Measurements from ENCODE around the gene LPAR4.
A peak's percentile ranks its signal among the peaks of the same experiment; 100 is the strongest.
"Not testable (repeated sequence)": the region's sequence is repeated elsewhere in the genome, so short reads cannot be mapped to it uniquely, and the experiment has no call there.

Gene LPAR4

DNA sequence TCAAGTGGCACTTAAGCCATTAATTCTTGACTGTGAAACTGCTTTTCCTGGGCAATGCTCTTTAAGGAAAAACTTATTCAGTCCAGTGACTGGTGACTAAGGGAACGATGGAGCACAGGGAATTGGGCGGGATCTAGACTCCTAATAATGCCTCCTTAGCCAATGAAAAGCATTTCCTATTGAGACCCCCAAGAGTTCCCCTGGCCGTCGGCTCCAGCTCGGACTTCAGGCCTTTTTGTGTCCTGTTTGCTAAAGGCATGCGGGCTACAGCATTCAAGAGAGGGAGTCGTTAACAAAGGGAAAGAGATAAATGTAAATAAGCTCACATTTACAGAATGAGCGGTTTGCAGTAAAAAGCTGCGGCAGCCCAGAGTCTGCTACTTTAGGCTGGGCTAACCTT lies at the start of gene LPAR4:
Gene LPAR4 (plus strand): TSS at position 232 of the 400 bp plus-strand sequence. CDS start 7,150 bp downstream, outside the sequence.
- DNase-seq: no peak

GRCh38 chrX:78706071-78706470 lies 41.4 kb upstream of the LPAR4 start:
- no peak for DNase-seq

GRCh38 chrX:78708262-78708661 lies 39.3 kb upstream of the LPAR4 start:
- peak; percentile 16 for DNase-seq

DNA sequence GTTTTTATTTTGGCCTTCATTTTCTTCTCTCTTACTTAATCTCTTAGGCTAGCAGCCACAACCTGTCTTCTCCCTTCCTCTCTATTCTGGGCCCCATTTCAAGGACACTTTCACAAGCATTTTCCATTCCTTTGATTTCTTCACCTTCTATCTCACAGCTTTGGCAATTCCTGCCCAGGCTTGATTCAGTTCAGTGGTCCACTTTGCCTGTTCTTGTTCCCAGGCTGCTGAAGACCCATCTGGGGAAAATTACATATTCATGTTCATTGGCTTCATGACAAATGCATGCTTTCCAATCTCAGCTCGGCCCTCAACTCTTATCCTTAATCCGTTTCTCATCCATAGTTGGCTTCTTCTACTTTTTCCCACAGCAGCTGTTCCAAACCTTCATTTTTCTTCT lies 38.7 kb upstream of the LPAR4 start:
- DNase-seq: no peak

DNA sequence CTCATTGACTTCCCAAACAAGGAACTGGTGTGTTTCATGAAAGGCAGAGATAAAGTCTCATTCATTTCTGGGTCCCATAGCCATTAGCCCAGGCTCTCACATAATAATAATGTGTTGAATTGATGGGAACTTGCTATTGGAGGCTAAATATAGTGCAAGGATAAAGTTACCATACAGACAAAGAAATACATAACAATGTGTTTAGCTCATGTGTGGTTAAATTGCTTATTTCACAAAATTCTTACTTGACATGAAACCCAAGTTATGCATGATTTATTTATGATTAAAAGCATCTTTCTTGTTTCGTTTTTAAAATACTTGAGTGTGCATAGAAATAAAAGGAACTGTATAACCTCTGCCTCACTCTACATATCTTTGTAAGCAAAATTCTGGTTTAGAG lies 37.3 kb upstream of the LPAR4 start:
- DNase-seq: no peak

GRCh38 chrX:78712336-78712735 lies 35.2 kb upstream of the LPAR4 start:
- no peak for DNase-seq

GRCh38 chrX:78725287-78725686 lies 22.2 kb upstream of the LPAR4 start:
- DNase-seq: no peak

GRCh38 chrX:78746496-78746895 lies 1.0 kb upstream of the LPAR4 start:
- no peak for DNase-seq

GRCh38 chrX:78747971-78748370 lies 451 bp downstream of the LPAR4 start:
- DNase-seq: no peak

- no peak for DNase-seq
Observed at GRCh38 chrX:78748846-78749245, 1.3 kb downstream of the LPAR4 start.

- DNase-seq: no peak
Observed at GRCh38 chrX:78753571-78753970, 6.1 kb downstream of the LPAR4 start.

GRCh38 chrX:78754917-78755316 lies 7.4 kb downstream of the LPAR4 start:
- DNase-seq: no peak

DNA sequence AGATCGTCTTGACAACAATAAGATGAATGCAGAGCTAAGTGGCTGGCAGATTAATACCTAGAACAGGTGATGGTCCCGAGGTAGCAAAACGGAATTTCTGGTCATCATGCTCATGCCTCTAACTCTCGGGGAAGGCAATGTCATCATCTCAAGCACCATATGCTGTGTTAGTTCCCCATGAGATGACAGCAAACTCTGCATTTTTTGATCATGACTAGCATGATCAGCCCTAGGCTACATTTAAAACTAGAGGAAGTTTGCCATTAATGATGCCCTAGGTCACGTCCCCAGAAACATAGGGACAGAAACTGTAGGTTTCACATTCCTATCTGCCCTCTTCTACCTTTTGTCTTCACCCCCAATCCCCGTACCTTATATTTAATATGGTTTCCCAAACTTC lies 11.6 kb downstream of the LPAR4 start:
- DNase-seq: no peak

- no peak for DNase-seq
Observed at GRCh38 chrX:78769101-78769755, 21.7 kb downstream of the LPAR4 start.

- DNase-seq: no peak
Observed at GRCh38 chrX:78769946-78770345, 22.4 kb downstream of the LPAR4 start.

GRCh38 chrX:78796916-78797315 lies 49.4 kb downstream of the LPAR4 start:
- DNase-seq: no peak

DNA sequence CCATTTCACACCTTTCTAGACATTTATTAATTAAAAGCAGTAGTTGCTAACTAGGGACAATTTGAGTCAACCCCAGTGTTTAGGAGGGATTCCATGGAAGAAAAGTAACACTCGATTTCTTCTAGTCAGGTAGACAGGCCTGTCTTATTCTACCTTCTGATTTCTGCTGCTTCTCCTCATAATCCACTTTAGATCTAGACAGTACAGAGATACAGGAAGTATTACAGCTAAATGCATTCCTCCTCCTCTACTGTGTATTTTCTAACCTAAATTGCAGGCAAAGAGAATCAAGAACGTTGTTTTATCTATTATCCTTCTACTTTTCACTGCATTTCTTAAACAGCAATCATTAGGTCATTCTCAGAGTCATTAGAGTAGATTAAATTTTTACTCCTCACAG lies 52.6 kb downstream of the LPAR4 start:
- no peak for DNase-seq

GRCh38 chrX:78800694-78801093 lies 53.2 kb downstream of the LPAR4 start:
- DNase-seq: no peak

GRCh38 chrX:78801522-78801921 lies 54.0 kb downstream of the LPAR4 start:
- DNase-seq: no peak

DNA sequence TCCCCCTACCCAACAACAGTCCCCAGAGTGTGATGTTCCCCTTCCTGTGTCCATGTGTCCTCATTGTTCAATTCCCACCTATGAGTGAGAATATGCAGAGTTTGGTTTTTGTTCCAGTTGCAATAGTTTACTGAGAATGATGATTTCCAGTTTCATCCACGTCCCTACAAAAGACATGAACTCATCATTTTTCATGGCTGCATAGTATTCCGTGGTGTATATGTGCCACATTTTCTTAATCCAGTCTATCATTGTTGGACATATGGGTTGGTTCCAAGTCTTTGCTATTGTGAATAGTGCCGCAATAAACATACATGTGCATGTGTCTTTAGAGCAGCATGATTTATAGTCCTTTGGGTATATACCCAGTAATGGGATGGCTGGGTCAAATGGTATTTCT lies 55.0 kb downstream of the LPAR4 start:
- DNase-seq: not testable (repeated sequence)

Measured in CD4-positive, alpha-beta T cell treated with Interleukin-15 for 1 hour (primary cell).